ENCODE measurements around the gene ATP6V1B1. TPM values are rescaled to one million over a fixed set of nuclear protein-coding genes. Genes with fewer than 3 reads are reported as not detected.

ATP6V1B1 gene
- total and polyA plus RNA-seq, 12 donors, result 0.14 to 4.6 (median 0.69) TPM; not detected in 4

DNA sequence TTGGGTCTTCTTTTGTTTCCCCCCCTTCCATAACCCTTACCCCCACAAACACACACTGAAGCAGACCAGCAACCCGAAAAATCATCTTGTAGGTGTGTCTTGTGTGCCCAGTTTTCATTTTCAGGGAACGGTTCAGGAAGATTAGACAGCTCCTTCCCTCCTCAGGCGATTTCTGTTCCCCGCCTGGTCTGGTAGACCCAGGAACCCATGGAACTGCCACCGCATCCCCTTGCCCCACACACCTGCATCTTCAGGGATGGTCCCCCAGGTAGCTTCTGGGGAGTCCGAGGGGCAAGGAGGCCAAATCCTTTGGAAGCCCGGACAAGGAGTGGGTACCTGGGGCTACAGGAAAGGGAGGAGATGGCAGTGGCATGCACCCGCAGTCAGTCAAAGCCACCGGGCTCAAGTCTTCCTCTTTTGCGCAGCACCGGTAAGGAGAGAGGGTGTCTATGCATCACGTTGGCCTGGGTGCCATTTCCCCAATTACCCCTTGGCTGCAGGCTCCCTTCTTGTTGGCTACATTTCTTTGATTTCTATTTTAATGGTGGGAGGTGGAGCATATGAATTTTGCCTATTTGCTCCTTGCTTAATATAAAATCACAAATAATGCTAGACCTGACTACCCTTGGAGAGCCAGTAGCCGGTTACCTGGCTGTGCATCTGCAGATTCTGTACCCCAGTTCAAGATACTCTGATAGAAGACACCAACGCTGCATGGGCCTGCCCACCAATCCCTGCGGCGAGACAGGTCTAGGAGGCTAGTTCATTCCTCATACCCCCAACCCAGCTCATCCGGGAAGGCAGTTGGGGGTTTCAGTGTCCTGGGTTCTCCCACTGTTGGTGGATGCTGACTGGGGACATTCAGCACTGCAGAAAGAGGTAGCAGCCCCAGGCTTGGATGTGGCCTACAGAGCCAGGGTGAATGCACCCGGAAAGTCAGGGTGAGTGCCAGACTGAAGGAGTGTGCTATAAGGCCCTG, 30.0 kb upstream of the ATP6V1B1 start:
- peaks cover 4 to 8% of the 10 kb centered on the region in 2 donors for H3K4me1 ChIP-seq (replicated peaks in 1 of 2)
- H3K4me3 ChIP-seq, result no peak overlapping the region
- intact Hi-C loops (cut with DNase I), result no loop called here
- peaks cover 37% of the 10 kb centered on the region for H3K27me3 ChIP-seq
- 63 to 72% (median 68%) methylated on average over 16 to 18 of the region's 18 CpGs for WGBS, 4 donors
- peaks cover 0 to 8% (median 0%) of the 10 kb centered on the region in 3 donors for H3K9me3 ChIP-seq (replicated peaks in 1 of 3)
- TF ChIP-seq POLR2A (IDR thresholded peaks at IDR 0.05), result no peak
- TF ChIP-seq, protein P1, sequence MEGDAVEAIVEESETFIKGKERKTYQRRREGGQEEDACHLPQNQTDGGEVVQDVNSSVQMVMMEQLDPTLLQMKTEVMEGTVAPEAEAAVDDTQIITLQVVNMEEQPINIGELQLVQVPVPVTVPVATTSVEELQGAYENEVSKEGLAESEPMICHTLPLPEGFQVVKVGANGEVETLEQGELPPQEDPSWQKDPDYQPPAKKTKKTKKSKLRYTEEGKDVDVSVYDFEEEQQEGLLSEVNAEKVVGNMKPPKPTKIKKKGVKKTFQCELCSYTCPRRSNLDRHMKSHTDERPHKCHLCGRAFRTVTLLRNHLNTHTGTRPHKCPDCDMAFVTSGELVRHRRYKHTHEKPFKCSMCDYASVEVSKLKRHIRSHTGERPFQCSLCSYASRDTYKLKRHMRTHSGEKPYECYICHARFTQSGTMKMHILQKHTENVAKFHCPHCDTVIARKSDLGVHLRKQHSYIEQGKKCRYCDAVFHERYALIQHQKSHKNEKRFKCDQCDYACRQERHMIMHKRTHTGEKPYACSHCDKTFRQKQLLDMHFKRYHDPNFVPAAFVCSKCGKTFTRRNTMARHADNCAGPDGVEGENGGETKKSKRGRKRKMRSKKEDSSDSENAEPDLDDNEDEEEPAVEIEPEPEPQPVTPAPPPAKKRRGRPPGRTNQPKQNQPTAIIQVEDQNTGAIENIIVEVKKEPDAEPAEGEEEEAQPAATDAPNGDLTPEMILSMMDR (IDR thresholded peaks at IDR 0.05), result no peak
- H3K36me3 ChIP-seq (replicated peaks in 1 of 2), result no peaks in the 10 kb centered on the region
- DNase-seq, result peak in 2 of 7 donors; percentile 8 to 36
- no peak overlapping the region for H3K27ac ChIP-seq

DNA sequence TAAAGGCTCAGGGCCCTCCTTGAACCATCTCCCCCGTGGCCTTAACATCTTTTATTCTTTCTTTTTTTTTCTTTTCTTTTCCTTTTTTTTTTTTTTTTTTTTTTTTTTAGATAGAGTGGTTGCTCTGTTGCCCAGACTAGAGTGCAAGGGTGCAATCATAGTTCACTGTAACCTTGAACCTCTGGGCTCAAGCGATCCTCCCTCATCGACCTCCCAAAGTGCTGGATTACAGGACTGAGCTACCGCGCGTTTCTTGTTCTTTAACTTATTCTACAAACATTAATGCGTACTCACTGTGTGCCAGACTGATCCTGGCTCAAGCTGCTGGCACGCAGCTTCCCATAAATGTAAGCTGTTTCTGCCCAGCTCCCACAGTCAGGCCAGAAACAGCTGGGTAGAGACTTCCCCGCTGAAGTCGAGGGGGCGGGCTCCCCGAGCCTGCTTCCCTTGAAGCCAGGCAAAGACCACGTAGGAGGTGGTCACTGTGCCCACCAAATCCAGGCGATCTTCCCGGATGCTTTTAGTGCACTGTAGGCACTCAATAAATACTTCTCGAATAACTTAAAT, 29.2 kb upstream of the ATP6V1B1 start:
- DNase-seq, result peak in 2 of 7 donors; percentile 14 to 21
- intact Hi-C loops (cut with DNase I), result no loop called here
- no peaks in the 10 kb centered on the region for H3K36me3 ChIP-seq (replicated peaks in 1 of 2)
- peaks cover 0 to 4% of the 10 kb centered on the region in 2 donors for H3K4me1 ChIP-seq (replicated peaks in 1 of 2)
- no peak overlapping the region for H3K27ac ChIP-seq
- H3K4me3 ChIP-seq, result no peak overlapping the region
- 50 to 59% (median 58%) methylated on average over 13 to 16 of the region's 16 CpGs for WGBS, 4 donors
- H3K27me3 ChIP-seq, result peaks cover 30% of the 10 kb centered on the region
- peaks cover 0 to 8% (median 0%) of the 10 kb centered on the region in 3 donors for H3K9me3 ChIP-seq (replicated peaks in 1 of 3)
- no peak for TF ChIP-seq POLR2A (IDR thresholded peaks at IDR 0.05)
- TF ChIP-seq, protein P1 (IDR thresholded peaks at IDR 0.05), result no peak

DNA sequence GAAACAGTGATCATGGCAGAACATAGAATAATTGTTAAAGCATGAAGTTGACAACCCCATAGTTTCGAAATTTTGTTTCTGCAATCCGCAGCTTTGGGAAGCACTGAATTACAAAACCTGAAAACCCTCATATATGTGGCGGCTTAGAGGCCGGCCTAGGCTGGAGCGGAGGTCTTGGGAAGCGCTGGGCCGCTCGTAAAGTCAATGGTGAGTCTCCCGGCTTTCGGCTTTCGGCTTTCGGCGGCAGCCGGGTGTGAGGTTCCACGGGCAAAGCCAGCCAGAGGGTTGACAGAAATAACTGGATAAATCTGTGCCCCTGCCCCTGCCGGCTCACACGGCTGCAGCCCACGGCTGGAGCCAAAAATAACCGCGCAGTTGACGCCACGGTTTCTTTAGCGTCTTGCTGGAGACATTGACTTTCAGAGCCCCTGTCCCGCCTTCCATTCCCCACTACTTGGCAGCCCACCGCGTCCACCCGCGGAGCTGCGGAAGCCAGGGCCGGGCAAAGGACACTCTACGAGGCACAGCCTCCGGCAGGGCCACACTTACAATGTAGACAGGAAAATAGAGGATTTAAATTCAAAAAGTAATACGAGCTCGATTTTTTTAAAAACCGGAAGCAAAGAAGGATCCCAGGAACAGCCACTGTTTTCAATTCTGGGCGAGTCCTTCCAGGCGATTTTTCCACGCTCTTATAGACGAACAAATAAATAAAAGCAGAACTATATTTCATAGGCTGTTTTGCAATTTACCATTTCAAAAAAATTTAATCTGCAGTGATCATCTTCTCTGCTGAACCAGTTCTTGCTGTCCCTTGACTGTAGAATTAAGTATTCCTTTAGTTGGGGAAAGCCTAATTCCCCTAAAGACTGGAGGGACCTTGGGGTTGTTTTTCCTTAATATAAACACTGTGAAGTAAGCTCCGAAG, 28.3 kb upstream of the ATP6V1B1 start:
- 39 to 51% (median 45%) methylated on average over 40 of the region's 40 CpGs for WGBS, 4 donors
- peak overlapping the region in 1 of 5 donors; percentile 7 for H3K27ac ChIP-seq

More for the DNA sequence above, 28.3 kb upstream of the ATP6V1B1 start:
- Histone ChIP-seq H3K4me1 (replicated peaks in 1 of 2) (peaks cover 0 to 4% of the 10 kb centered on the region in 2 donors), H3K36me3 (replicated peaks in 1 of 2) (no peaks in the 10 kb centered on the region), H3K4me3 (peak overlapping the region in 1 of 4 donors; percentile 27), H3K27me3 (peaks cover 23% of the 10 kb centered on the region), H3K9me3 (replicated peaks in 1 of 3) (peaks cover 0 to 8% (median 0%) of the 10 kb centered on the region in 3 donors)
- intact Hi-C loops (cut with DNase I), result no loop called here
- DNase-seq, result peak in 2 of 7 donors; percentile 16 to 40
- TF ChIP-seq, protein P1 (IDR thresholded peaks at IDR 0.05), result no peak
- no peak for TF ChIP-seq POLR2A (IDR thresholded peaks at IDR 0.05)
